Cardiac atrium fibroblast (primary cell): Measurements from ENCODE around the gene SIX6. TPM values are rescaled to one million over a fixed set of nuclear protein-coding genes. Genes with fewer than 3 reads are reported as not detected.

Experiments
- total RNA-seq: library from RNA; depleted of rRNA; stranded (reverse); fragments of >200 nt; gene quantifications from 2 replicates; pipeline ENCODE4 v1.2.3, GENCODE V29; 2015

SIX6 gene
- not detected in 2 replicates for total RNA-seq

GRCh38 chr14:60508707-60509437 is at the start of gene SIX6:
TSS of gene SIX6 (plus strand) at chr14:60509146. CDS start at chr14:60509399, 253 bp downstream.

GRCh38 chr14:60485598-60486251 is 23.2 kb upstream of the SIX6 start, which contains the start of gene C14orf39:
TSS of gene C14orf39 (minus strand) at chr14:60486063. CDS start at chr14:60485078, 985 bp downstream.

Other genes starting within 250 kb of the SIX6 start
- gene C14orf39, start 23.1 kb upstream of the SIX6 start, total RNA-seq = not detected in 2 replicates
- gene SIX1, start 140.3 kb downstream of the SIX6 start, total RNA-seq = under 0.01 and 0.18 TPM in 2 replicates
- 2.2 and 3.9 TPM in 2 replicates for gene SIX4, start 215.2 kb downstream of the SIX6 start, total RNA-seq
- gene MNAT1, start 225.6 kb downstream of the SIX6 start, total RNA-seq = 20.6 and 25.6 TPM in 2 replicates